Testis (tissue), 2 donors: ENCODE measurements around the gene FSTL5.

Experiments used
- CTCF ChIP-seq, 3 experiments: fragments of 450-650 bp in 2 of 3; fragments of 200-600 bp in 1 of 3; sonication (generic) in 1 of 3; IDR thresholded peaks; one replicate each; pipeline ENCODE4 v1.5.1; 2016 to 2019; ENCODE audit warnings: antibody characterized with exemption in 3 of 3, mild to moderate bottlenecking in 2 of 3, moderate library complexity in 1 of 3
- POLR2A ChIP-seq: fragments of 450-650 bp; IDR thresholded peaks from one replicate; pipeline ENCODE4 v1.6.1; 2017; ENCODE audit warnings: antibody characterized with exemption, mild to moderate bottlenecking, moderate library complexity

- TF ChIP-seq CTCF (IDR thresholded peaks at IDR 0.05) = no peak
- TF ChIP-seq POLR2A = no peak
Measured at GRCh38 chr4:161577579-161578301, 586.1 kb downstream of the FSTL5 start.
